Tibial artery (tissue), 4 donors: ENCODE results near the gene CXorf58.

Experiments used
- DNase-seq, 2 donors: peaks; one replicate each; pipeline ENCODE4 v3.0.0-alpha.2; 2019
- H3K27ac ChIP-seq, 2 donors: fragments of 200-600 bp; sonication (generic) in 1 of 2; 1 replicate in 1 of 2; 2 replicates in 1 of 2; pipeline ENCODE4 v1.5.1; 2018 to 2019; ENCODE audit warnings: mild to moderate bottlenecking in 1 of 2
- H3K27me3 ChIP-seq, 2 donors: fragments of 200-600 bp; sonication (generic) in 1 of 2; one replicate each; pipeline versions ENCODE4 v1.5.1 to v1.6.0; 2016 to 2019
- H3K36me3 ChIP-seq, 3 donors: fragments of 200-600 bp; sonication (generic) in 2 of 3; one replicate each; pipeline ENCODE4 v1.5.1; 2016 to 2019; ENCODE audit warnings: mild to moderate bottlenecking in 2 of 3
- H3K4me1 ChIP-seq, 4 donors: fragments of 200-600 bp; sonication (generic) in 2 of 4; 1 replicate in 3 of 4; 2 replicates in 1 of 4; pipeline ENCODE4 v1.5.1; 2016 to 2019
- H3K4me3 ChIP-seq, 2 donors: fragments of 200-600 bp; sonication (generic) in 1 of 2; 1 replicate in 1 of 2; 2 replicates in 1 of 2; pipeline ENCODE4 v1.5.1; 2018 to 2019; ENCODE audit warnings: mild to moderate bottlenecking in 2 of 2
- H3K9me3 ChIP-seq, 3 donors: fragments of 200-600 bp; sonication (generic) in 1 of 3; one replicate each; pipeline ENCODE4 v1.5.1; 2016 to 2019
- intact Hi-C: fragments of 100-400 bp; cut with DNase I; formaldehyde crosslinking; loops from one replicate; pipeline ENCODE4 v1.15.0; 2023; ENCODE audit warnings: low total_unique reads
- TF ChIP-seq, protein P1 (sequence below), 2 experiments: fragments of 200-600 bp in 1 of 2; fragments of 450-650 bp in 1 of 2; IDR thresholded peaks; one replicate each; pipeline ENCODE4 v1.5.1; 2017 to 2019; ENCODE audit warnings: antibody characterized with exemption in 2 of 2, mild to moderate bottlenecking in 1 of 2, moderate library complexity in 1 of 2

Gene CXorf58

DNA sequence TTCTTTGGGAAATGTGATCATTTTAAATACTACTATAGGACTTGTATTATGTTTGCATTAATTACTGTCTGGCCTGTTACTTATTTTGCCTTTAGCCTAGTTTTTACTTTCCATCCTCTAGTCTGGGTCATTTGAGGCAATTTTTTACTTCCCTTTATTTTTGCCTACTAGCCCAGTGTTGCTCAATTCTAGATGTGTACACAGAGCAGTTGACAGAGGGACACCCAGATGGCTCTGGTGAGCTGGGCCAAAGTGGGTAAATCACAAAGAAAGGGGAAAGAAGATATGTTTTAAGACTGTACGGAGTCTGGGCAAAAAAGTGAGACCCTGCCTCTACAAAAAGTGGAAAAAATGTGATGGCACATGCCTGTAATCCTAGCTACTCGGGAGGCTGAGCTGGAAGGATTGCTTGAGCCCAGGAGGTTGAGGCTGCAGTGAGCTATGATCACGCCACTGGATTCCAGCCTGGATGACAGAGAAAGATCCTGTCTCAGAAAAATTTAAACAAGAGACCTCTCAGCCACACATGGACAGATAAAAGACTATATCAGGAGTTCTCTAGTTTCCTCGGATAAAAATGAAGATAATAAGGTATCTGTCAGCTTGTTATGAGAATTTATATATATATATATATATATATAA, 35.8 kb upstream of the CXorf58 start:
- H3K4me3 ChIP-seq: no peak overlapping the region
- H3K27me3 ChIP-seq: no peaks in the 10 kb centered on the region
- H3K36me3 ChIP-seq: no peaks in the 10 kb centered on the region
- no peak overlapping the region for H3K27ac ChIP-seq
- H3K4me1 ChIP-seq: no peaks in the 10 kb centered on the region
- TF ChIP-seq, protein P1, sequence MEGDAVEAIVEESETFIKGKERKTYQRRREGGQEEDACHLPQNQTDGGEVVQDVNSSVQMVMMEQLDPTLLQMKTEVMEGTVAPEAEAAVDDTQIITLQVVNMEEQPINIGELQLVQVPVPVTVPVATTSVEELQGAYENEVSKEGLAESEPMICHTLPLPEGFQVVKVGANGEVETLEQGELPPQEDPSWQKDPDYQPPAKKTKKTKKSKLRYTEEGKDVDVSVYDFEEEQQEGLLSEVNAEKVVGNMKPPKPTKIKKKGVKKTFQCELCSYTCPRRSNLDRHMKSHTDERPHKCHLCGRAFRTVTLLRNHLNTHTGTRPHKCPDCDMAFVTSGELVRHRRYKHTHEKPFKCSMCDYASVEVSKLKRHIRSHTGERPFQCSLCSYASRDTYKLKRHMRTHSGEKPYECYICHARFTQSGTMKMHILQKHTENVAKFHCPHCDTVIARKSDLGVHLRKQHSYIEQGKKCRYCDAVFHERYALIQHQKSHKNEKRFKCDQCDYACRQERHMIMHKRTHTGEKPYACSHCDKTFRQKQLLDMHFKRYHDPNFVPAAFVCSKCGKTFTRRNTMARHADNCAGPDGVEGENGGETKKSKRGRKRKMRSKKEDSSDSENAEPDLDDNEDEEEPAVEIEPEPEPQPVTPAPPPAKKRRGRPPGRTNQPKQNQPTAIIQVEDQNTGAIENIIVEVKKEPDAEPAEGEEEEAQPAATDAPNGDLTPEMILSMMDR (IDR thresholded peaks at IDR 0.05): no peak
- intact Hi-C loops: no loop called here
- no peak for DNase-seq
- H3K9me3 ChIP-seq: no peaks in the 10 kb centered on the region

DNA sequence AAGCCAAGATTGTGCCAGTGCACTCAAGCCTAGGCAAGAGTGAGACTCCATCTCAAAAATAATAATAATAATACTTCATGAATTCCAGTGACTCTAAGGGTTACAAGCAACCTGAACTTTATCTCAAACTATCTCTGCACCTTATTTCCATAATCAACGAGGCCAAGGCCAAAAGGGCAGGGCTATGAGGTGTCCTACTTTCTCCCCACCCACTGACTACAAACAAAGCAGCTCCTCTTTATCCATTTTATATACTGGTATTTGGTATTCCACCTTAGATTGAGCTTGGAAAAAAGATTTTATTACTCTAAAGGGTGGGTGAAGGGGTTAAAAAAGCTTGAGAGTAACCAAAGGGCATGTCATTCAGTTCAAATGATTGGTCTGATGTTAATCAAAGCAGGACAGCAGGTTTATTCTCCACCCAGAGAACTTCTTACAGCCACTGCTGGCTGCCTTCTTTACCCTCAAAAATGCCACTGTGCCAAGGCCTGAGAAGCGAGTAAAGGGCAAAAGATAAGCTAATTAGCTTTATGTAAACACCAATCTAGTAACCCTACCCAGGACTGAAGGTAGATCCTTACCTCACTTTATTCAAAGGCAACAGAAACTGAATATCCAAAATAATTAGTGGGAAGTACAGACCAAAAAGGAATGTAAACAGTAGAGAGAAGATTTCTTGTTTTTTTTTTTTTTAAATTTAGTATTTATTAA, 28.3 kb upstream of the CXorf58 start:
- no peak for DNase-seq
- Histone ChIP-seq H3K4me1 (no peaks in the 10 kb centered on the region), H3K36me3 (no peaks in the 10 kb centered on the region), H3K4me3 (no peak overlapping the region), H3K27ac (no peak overlapping the region), H3K9me3 (no peaks in the 10 kb centered on the region), H3K27me3 (no peaks in the 10 kb centered on the region)
- intact Hi-C loops: no loop called here
- TF ChIP-seq, protein P1 (IDR thresholded peaks at IDR 0.05): no peak

DNA sequence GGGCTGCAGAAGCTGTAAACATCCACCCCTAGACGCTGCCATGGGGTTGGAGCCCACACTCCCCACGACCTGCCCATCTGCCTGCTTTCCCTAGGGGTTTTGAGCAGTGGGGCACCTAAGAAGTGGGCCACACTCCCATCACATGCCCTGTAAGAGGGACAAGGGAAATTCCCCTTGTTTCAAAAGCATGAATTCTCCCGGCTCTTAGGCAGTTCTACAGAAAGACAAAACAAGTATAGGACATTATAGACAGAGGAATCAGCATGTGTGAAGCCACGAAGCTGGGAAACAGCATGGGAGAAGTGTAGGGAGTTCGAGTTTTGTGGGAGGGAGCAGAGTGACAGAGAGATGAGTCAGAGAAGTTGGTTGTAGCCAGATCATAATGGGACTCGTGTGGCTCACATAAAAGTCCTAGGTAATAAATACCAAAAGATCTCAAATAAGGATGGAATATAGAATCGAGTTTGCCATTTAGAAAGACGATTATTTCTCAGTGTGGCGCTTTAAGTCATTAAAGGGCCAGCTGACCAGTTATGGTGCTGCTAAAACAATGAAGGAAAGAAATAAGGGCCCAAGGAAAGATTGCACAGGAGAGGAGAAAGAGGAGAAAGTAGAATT, 24.0 kb upstream of the CXorf58 start:
- no peaks in the 10 kb centered on the region for H3K27me3 ChIP-seq
- DNase-seq: no peak
- H3K27ac ChIP-seq: no peak overlapping the region
- no peak overlapping the region for H3K4me3 ChIP-seq
- intact Hi-C loops: no loop called here
- no peaks in the 10 kb centered on the region for H3K4me1 ChIP-seq
- no peaks in the 10 kb centered on the region for H3K36me3 ChIP-seq
- H3K9me3 ChIP-seq: no peaks in the 10 kb centered on the region
- TF ChIP-seq, protein P1 (IDR thresholded peaks at IDR 0.05): no peak

DNA sequence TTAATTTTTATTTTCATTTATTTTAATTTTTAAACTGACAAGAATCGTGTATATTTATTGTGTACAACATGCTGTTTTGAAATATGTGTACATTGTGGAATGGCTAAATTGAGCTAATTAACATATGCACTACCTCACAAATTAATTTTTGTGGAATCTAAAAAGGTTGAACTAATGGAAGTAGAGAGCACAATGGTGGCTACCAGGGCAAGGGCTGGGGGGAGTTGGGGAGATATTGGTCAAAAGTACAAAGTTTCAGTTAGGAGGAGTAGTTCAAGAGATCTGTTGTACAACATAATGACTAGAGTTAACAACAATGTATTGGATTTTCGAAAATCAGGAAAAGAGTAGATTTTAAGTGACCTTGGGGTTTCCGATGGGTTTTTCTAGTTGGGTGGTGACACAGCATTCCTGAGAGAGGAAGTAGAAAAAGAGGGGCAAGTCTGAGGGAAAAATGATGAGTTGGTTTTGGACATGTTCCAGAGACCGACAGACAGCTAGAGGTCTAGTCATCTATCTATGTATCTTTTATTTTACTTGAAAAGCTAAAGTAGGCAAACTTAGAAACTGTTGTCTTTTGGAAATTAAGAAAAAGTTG, 23.3 kb upstream of the CXorf58 start:
- Histone ChIP-seq H3K4me1 (no peaks in the 10 kb centered on the region), H3K36me3 (no peaks in the 10 kb centered on the region), H3K4me3 (no peak overlapping the region), H3K27me3 (no peaks in the 10 kb centered on the region), H3K27ac (no peak overlapping the region), H3K9me3 (no peaks in the 10 kb centered on the region)
- DNase-seq: no peak
- intact Hi-C loops: no loop called here
- TF ChIP-seq, protein P1 (IDR thresholded peaks at IDR 0.05): no peak

DNA sequence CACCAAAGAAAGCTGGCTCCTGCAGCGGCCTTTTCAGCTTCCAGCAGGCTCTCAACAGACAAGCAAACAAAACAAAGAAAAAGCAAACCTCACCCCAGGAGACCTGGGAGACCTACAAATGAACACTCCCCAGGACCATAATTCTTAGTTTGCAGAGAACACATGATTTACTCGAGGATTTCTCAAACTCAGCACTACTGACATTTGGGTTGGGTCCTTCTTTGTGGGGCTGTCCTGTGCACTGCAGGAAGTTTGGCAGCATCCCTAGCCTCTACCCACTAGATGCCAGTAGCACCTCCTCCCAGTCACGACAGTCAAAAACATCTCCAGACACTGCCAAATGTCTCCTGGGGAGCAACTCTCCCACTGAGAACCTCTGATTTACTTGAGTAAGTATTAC, 22.0 kb upstream of the CXorf58 start:
- no peak overlapping the region for H3K27ac ChIP-seq
- intact Hi-C loops: no loop called here
- TF ChIP-seq, protein P1 (IDR thresholded peaks at IDR 0.05): no peak

More for the DNA sequence above, 22.0 kb upstream of the CXorf58 start:
- H3K9me3 ChIP-seq: no peaks in the 10 kb centered on the region
- H3K4me3 ChIP-seq: no peak overlapping the region
- H3K4me1 ChIP-seq: no peaks in the 10 kb centered on the region
- H3K27me3 ChIP-seq: no peaks in the 10 kb centered on the region
- H3K36me3 ChIP-seq: no peaks in the 10 kb centered on the region
- no peak for DNase-seq
